OCI-LY7 (cell line): ENCODE data around the gene VPS35.

Source experiments
- CTCF ChIP-seq: fragments of 200-600 bp; sonication (generic); conservative IDR thresholded peaks from 2 replicates; pipeline ENCODE4 v1.5.1; 2014; ENCODE audit warnings: mild to moderate bottlenecking, antibody characterized with exemption, low read length, moderate library complexity, mixed read lengths
- EZH2phosphoT487 ChIP-seq: fragments of 200-600 bp; sonication (generic); IDR thresholded peaks from 2 replicates; pipeline ENCODE4 v1.6.1; 2018; ENCODE audit warnings: low read depth, borderline replicate concordance, mild to moderate bottlenecking, mixed run types, antibody characterized with exemption, low read length, moderate library complexity, mixed read lengths

GRCh38 chr16:46648656-46649055 lies 40.3 kb downstream of the VPS35 start:
- TF ChIP-seq CTCF (no peak), EZH2phosphoT487 (no peak)
